GM04504 (cell line): ENCODE data around the gene SEMA5A.
A peak's percentile ranks its signal among the peaks of the same experiment; 100 is the strongest.

ENCODE experiments used
- DNase-seq: peaks from one replicate; pipeline ENCODE4 v3.0.0-alpha.2; 2012; ENCODE audit warnings: low read depth

Gene SEMA5A

GRCh38 chr5:9545136-9545991, 511 bp downstream of the SEMA5A start:
- no peak for DNase-seq

DNA sequence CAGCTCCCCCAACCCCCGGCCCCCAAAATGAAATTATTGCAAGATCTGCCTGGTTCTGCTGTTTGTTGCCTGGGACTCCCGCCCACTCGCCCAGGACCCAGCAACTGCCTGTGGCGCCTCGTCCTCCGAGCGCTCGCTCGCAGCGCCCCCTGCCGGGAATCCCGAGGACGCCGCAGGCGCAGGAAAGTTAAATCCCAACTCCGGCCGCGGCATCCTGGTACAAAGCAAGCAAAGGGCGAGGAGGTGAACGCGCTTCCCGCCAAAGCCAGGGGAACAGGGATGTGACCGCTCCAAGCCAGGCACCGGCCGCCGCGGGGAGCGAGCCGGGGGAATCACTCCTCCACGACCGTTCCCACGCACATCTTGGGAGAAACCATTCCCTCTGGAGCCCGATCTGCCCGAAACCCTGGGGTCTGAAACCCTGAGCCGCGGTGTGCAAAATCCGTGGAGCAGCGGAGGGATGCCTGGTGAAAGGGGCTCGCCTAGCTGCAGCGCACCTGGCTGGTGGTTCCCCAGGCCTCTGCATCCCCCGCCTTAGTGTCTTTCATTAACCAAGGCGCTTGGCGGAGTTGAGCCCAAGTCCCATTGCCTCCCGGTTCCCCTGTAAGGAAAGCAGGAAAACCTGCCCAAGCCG, 1.3 kb downstream of the SEMA5A start:
- no peak for DNase-seq

DNA sequence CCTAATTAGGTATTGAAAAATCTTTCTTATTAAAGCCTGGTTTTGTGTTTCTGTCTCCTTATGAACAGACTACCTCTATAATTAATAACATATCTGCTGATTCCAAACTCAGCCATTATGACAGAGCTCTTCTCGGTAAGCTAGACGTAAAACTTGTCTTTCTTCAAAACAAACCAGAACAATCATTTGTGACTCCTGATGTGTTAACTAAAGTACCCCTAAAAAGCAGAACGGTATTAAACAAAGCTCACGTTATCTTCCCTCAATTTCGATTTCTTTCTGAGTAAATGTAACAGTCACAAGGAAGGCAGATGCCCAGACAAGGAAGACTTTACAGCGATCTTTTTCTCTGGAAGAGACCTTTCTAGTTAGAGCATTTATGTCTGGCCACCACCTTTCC, 1.8 kb downstream of the SEMA5A start:
- no peak for DNase-seq

- DNase-seq, result no peak
Observed at GRCh38 chr5:9543311-9543920, 2.5 kb downstream of the SEMA5A start.

DNA sequence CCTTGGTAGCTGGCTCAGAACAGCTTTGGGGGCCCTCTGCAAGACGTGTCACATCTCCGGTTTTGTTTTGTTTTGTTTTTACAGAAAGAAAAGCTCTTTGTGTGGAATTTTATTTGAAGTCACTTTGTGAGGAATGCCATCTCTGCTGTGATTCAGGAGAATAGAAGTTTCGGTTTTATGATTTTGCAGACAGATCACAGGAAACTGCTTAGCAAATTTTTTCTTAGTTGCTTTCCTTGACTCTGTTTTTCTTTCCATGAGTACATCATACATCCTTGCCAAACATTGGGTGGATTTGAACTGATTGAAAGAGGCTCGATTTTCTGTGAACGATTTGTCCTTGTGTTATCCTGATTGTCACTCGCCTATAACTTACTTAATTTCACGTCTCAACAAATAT, 5.1 kb downstream of the SEMA5A start:
- no peak for DNase-seq

GRCh38 chr5:9538504-9538903, 7.4 kb downstream of the SEMA5A start:
- DNase-seq, result no peak

GRCh38 chr5:9537223-9538141, 8.4 kb downstream of the SEMA5A start:
- no peak for DNase-seq

DNA sequence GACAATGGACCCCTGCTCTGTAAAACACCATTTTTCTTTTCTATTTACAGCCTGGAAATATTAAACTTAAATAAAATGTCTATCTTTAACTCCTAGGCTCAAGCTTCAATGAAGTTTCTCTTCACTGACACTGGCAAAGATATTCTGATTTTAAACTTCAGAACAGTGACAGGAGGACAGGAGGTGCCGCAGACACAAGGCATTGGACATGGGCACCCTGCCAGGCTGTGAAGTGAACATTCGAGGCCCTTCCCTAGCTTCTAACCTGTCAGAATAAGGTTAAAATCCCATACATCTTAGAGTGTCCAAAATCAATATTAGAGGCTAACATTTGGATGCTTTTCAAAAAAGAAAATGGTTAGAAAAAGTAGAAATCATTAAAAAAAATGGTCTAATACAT, 9.2 kb downstream of the SEMA5A start:
- no peak for DNase-seq

- DNase-seq, result no peak
Observed at GRCh38 chr5:9534881-9535517, 10.9 kb downstream of the SEMA5A start.

DNA sequence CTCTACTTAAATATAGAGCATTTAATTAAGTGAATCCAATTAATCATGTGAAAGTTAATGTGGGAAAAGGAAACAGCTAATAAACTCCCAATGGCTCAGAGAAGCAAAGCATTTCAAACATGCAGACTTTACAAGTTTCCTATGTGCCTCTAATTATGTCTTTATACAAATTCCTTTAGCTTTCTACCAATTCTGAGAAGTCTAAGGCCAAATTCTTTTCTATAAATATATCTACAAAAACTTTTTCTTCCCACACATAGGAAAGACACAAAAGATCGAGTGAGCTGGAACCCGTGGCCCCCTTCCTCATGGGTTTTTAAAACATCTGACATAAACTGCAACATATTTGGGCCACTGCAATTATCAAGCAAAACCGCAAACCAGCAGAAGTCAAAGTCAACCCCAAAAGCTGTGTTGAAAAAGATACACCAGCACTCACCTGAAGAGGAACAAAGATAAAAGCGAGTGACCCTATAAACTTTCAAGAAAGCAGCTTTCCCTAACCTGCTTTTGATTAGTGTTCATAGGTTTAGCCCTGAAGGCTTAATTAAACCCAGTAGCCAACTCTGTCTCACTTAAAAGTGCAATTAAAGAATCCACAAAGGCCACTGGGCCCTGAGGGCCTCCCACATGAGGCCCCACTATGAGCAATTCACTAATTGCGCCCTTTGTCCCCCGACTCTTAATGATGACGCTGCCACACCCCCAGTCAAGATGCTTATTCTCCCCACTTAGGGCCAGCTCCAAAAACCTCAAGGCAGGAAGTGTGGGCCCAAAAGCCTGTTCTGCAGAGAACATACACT, 12.1 kb downstream of the SEMA5A start:
- no peak for DNase-seq

DNA sequence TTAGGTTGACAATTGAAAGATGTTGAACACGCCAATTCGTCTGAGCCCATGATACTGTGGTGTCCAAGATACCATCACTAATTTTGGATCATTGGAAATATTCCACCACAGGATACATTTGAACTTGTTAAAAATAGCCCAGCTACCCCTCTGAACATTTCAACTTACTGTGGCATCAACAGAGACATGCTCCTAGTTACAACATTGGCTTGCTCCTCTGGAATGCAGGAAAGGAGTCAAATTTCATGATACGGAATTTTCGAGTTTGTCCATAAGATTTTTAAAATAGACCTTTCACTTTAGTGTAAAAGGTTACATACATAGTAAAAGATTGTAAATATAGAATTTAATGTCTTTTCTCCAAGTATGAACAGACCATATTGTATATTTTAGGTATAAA, 12.8 kb downstream of the SEMA5A start:
- no peak for DNase-seq

- no peak for DNase-seq
Observed at GRCh38 chr5:9529513-9529912, 16.4 kb downstream of the SEMA5A start.

DNA sequence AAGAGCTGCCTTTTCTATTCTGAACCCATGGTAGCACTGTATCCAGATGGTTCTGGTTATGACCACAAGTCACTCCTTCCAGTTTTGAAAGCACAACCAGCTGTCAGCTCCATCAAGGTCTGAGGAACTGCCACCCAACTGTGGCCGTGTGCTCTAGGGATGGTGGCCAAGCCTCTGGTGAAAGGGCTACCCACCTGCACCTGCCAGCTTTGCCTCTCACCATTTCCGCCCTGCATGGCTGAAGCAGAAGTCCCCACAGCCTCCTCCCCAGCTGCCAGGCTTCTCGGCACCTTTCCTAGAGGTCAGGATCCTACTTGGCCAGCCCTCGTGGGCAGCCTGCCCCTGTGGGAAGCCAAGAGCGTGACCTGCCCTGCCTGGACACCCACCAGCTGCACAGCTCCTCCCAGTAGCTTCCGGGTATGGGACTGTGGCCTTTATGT, 16.8 kb downstream of the SEMA5A start:
- no peak for DNase-seq

GRCh38 chr5:9524941-9525340, 20.9 kb downstream of the SEMA5A start:
- DNase-seq, result no peak

GRCh38 chr5:9523090-9523823, 22.6 kb downstream of the SEMA5A start:
- DNase-seq, result no peak

DNA sequence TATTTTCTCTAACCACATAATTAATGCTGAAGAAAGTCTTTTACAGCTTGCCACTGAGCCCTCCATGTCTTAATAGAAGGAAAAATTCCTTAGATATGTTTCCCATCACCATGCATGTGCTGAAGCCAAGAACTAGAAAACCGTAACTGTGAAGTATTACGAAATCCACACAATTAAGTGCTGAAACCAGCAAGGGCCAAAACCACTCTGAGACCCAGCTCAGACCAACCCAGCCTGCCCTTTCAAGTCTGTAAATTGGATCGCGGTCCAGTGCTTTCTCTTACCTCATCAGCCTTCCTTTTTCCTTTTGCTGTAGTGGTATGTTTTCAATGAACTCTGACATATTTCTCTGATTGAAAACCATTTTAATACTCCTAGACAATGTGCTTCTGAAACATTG, 26.3 kb downstream of the SEMA5A start:
- DNase-seq, result peak; percentile 65

GRCh38 chr5:9516591-9516990, 29.3 kb downstream of the SEMA5A start:
- no peak for DNase-seq

DNA sequence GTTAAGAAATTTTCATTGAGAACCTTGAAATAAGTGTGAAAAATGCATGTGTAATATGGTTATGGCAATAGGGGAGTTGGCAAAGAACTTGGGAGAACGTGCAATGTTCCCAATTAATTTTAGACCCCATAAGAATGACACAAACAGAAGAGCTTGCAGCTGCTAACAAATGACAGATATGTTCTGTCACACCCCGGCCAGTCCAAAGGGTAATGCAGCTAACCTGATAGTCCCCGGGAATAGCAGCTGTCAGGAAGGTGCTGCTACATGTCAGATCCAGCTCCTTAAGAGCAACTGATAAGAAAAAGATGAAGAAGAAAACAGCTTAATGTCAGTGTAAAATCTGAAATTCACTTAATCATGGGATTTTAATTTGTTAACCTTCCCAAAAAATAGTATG, 30.4 kb downstream of the SEMA5A start:
- DNase-seq, result no peak

DNA sequence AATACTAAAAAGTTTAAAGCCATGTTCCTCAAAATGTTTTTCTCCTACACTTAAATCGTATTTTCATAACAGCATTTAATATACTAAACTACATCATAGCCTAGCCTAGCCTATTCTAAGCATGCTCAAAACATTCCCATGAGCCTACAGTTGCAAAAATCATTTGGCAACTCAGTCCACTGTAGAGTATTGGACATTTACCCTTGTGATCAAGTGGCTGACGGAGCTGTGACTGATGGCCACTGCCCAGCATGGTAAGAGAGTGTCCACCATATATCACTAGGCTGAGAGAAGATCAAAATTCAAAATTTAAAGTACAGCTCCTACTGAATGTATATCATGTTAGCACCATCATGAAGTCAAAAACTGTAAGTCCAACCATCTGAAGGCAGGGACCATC, 30.9 kb downstream of the SEMA5A start:
- no peak for DNase-seq

DNA sequence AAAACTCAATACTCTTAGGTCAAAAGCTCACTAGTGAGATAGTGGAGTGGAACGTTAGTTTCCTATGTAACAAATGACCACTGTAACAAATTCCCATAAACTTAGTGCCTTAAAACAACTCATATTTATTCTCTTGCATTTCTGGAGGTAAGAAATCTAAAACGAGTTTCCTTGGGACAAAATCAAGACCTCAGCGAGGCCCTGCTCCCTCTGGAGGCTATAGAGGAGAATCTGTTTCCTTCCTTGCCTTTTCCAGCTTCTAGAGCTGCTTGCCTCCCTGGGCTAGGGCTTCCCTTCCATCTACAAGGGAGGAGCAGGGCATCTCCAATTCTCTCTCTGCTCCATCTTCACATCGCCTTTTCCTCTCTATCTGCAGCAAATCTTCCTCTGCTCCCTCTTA, 32.0 kb downstream of the SEMA5A start:
- DNase-seq, result no peak
